Upper lobe of left lung (tissue), 6 donors: ENCODE results near the gene NBR1. TPM values are rescaled to one million over a fixed set of nuclear protein-coding genes. Genes with fewer than 3 reads are reported as not detected.
"Not testable (repeated sequence)": the region's sequence is repeated elsewhere in the genome, so short reads cannot be mapped to it uniquely, and the experiment has no call there.

ENCODE experiments used
- ATAC-seq, 2 donors: fragments of 200-7000 bp; cut with Tn5 transposase; one replicate each; pipeline ENCODE4 v1.9.1; 2022; ENCODE audit warnings: mild to moderate bottlenecking in 2 of 2, moderate library complexity in 2 of 2; ENCODE audit not compliant: low FRiP score in 2 of 2
- DNase-seq, 2 donors: peaks; one replicate each; pipeline ENCODE4 v3.0.0-alpha.2; 2019 to 2020
- H3K27ac ChIP-seq, 4 donors: fragments of 200-600 bp; sonication (generic); one replicate each; pipeline ENCODE4 v1.5.1; 2016 to 2019
- H3K27me3 ChIP-seq, 4 donors: fragments of 200-600 bp; sonication (generic); one replicate each; pipeline ENCODE4 v1.5.1; 2017 to 2019
- H3K36me3 ChIP-seq, 4 donors: fragments of 200-600 bp; sonication (generic); one replicate each; pipeline ENCODE4 v1.5.1; 2016 to 2019
- H3K4me1 ChIP-seq, 4 donors: fragments of 200-600 bp; sonication (generic); one replicate each; pipeline ENCODE4 v1.5.1; 2018 to 2019
- H3K4me3 ChIP-seq, 4 donors: fragments of 200-600 bp; sonication (generic); one replicate each; pipeline ENCODE4 v1.5.1; 2017 to 2019; ENCODE audit warnings: mild to moderate bottlenecking in 2 of 4, moderate library complexity in 1 of 4
- H3K9me3 ChIP-seq, 4 donors: fragments of 200-600 bp; sonication (generic); one replicate each; pipeline ENCODE4 v1.5.1; 2018 to 2019
- CTCF ChIP-seq, 6 experiments: fragments of 450-650 bp in 4 of 6; fragments of 200-600 bp in 2 of 6; sonication (generic) in 2 of 6; IDR thresholded peaks; one replicate each; pipeline ENCODE4 v1.5.1; 2016 to 2019; ENCODE audit warnings: antibody characterized with exemption in 6 of 6
- EP300 ChIP-seq, 4 donors: sonication (generic); formaldehyde crosslinking; IDR thresholded peaks; one replicate each; pipeline ENCODE4 v1.5.1; 2017; ENCODE audit warnings: antibody characterized with exemption in 4 of 4, control low read depth in 2 of 4
- POLR2A ChIP-seq, 4 donors: fragments of 450-650 bp; IDR thresholded peaks; one replicate each; pipeline ENCODE4 v1.5.1; 2016 to 2017; ENCODE audit warnings: antibody characterized with exemption in 4 of 4, mild to moderate bottlenecking in 2 of 4
- POLR2AphosphoS5 ChIP-seq, 2 donors: sonication (generic); formaldehyde crosslinking; IDR thresholded peaks; one replicate each; pipeline ENCODE4 v1.5.1; 2017; ENCODE audit warnings: antibody characterized with exemption in 2 of 2
- WGBS, 2 donors: methylation state at CpG; one replicate each; pipeline ENCODE4 v1.1.5; 2017 to 2018; 5-methylcytosine and 5-hydroxymethylcytosine counted together
- total RNA-seq, 6 donors: library from RNA; depleted of rRNA in 4 of 6; stranded (reverse); fragments of >200 nt in 4 of 6; gene quantifications; one replicate each; pipeline versions ENCODE4 v1.1.0 to v1.2.1, GENCODE V29; 2016 to 2021
- donor health status: DM: no; HTN: no; CAD: no; lungs with moderate emphysema.
- donor health status: DM: no; HTN: yes; CAD: no; lungs with severe emphysema.

Gene NBR1
- 10 to 100 TPM; 52.4 to 95.5 (median 76.5) TPM for total RNA-seq

GRCh38 chr17:43170766-43171585 is at the start of gene NBR1:
Gene NBR1, plus strand, starts transcription at chr17:43171214. Its CDS starts 4,586 bp downstream, at chr17:43175800.
- Histone ChIP-seq H3K4me3 (peak within 1 kb of the TSS; percentile 62 to 86 (median 76)), H3K27me3 (no peaks in the 10 kb centered on the region), H3K4me1 (peaks cover 47 to 57% (median 51%) of the 10 kb centered on the region in 4 donors), H3K36me3 (peaks cover 0 to 4% (median 3%) of the 10 kb centered on the region in 4 donors), H3K27ac (peak within 1 kb of the TSS; percentile 91 to 98 (median 96)), H3K9me3 (no peaks in the 10 kb centered on the region)
- TF ChIP-seq POLR2A (IDR thresholded peaks at IDR 0.05) (peak in 3 of 4 donors; percentile 77 to 91 (median 79)), EP300 (IDR thresholded peaks at IDR 0.05) (no peak), CTCF (IDR thresholded peaks at IDR 0.05) (peak in 2 of 6 experiments; percentile 20 to 36), POLR2AphosphoS5 (IDR thresholded peaks at IDR 0.05) (peak; percentile 88 to 91)
- ATAC-seq (peak; percentile 94 to 96), DNase-seq (peak; percentile 92 to 95)
- WGBS, 2 donors = 0 to 1% methylated on average over 41 of the region's 41 CpGs

GRCh38 chr17:43125133-43125966 is 45.7 kb upstream of the NBR1 start, which contains the start of gene BRCA1:
Gene BRCA1, minus strand, starts transcription at chr17:43125364. Its CDS starts 1,268 bp downstream, at chr17:43124096.
- Histone ChIP-seq H3K4me1 (peaks cover 26 to 46% (median 32%) of the 10 kb centered on the region in 4 donors), H3K4me3 (peak within 1 kb of the TSS; percentile 58 to 77 (median 66)), H3K27ac (peak within 1 kb of the TSS; percentile 79 to 91 (median 84)), H3K36me3 (peaks cover 0 to 5% (median 0%) of the 10 kb centered on the region in 4 donors), H3K27me3 (no peaks in the 10 kb centered on the region), H3K9me3 (no peaks in the 10 kb centered on the region)
- ATAC-seq (peak; percentile 98 to 99), DNase-seq (peak in 1 of 2 donors; percentile 97)
- WGBS, 2 donors = 2 to 3% methylated on average over 34 to 38 of the region's 38 CpGs
- TF ChIP-seq POLR2AphosphoS5 (IDR thresholded peaks at IDR 0.05) (peak; percentile 78 to 83), EP300 (IDR thresholded peaks at IDR 0.05) (no peak), POLR2A (IDR thresholded peaks at IDR 0.05) (peak in 3 of 4 donors; percentile 38 to 73 (median 59)), CTCF (IDR thresholded peaks at IDR 0.05) (peak in 1 of 6 experiments; percentile 11)

- peak in 1 of 2 donors; percentile 15 for ATAC-seq
- Histone ChIP-seq H3K36me3 (peaks cover 0 to 5% (median 0%) of the 10 kb centered on the region in 4 donors), H3K27ac (peak overlapping the region; percentile 79 to 91 (median 84)), H3K27me3 (no peaks in the 10 kb centered on the region), H3K4me3 (peak overlapping the region; percentile 37 to 69 (median 61)), H3K9me3 (no peaks in the 10 kb centered on the region), H3K4me1 (peaks cover 26 to 46% (median 32%) of the 10 kb centered on the region in 4 donors)
- 78 to 80% methylated on average over 53 to 54 of the region's 59 CpGs for WGBS, 2 donors
- peak in 1 of 2 donors; percentile 79 for DNase-seq
- TF ChIP-seq CTCF (IDR thresholded peaks at IDR 0.05) = no peak
- TF ChIP-seq POLR2AphosphoS5 (IDR thresholded peaks at IDR 0.05) = no peak
- TF ChIP-seq EP300 (IDR thresholded peaks at IDR 0.05) = no peak
- TF ChIP-seq POLR2A (IDR thresholded peaks at IDR 0.05) = no peak
These were observed 44.8 kb upstream of the NBR1 start for GRCh38 chr17:43125967-43126910.

GRCh38 chr17:43126911-43127290 is 44.1 kb upstream of the NBR1 start:
- H3K4me3 ChIP-seq = no peak overlapping the region

GRCh38 chr17:43127333-43127876 is 43.6 kb upstream of the NBR1 start:
- H3K4me3 ChIP-seq, H3K36me3 ChIP-seq, H3K27me3 ChIP-seq, ATAC-seq, H3K27ac ChIP-seq, H3K9me3 ChIP-seq, DNase-seq: not testable (repeated sequence)
- H3K4me1 ChIP-seq = peaks cover 26 to 46% (median 32%) of the 10 kb centered on the region in 4 donors
- WGBS, 2 donors = 86 to 93% methylated on average over 6 of the region's 6 CpGs

More at GRCh38 chr17:43126911-43127290, 44.1 kb upstream of the NBR1 start:
- Histone ChIP-seq H3K36me3 (peaks cover 0 to 5% (median 0%) of the 10 kb centered on the region in 4 donors), H3K4me1 (peaks cover 26 to 46% (median 32%) of the 10 kb centered on the region in 4 donors), H3K9me3 (no peaks in the 10 kb centered on the region), H3K27me3 (no peaks in the 10 kb centered on the region), H3K27ac (no peak overlapping the region)
- peak in 1 of 2 donors; percentile 83 for DNase-seq
- TF ChIP-seq POLR2AphosphoS5 (IDR thresholded peaks at IDR 0.05) (no peak), CTCF (IDR thresholded peaks at IDR 0.05) (no peak), POLR2A (IDR thresholded peaks at IDR 0.05) (no peak), EP300 (IDR thresholded peaks at IDR 0.05) (no peak)
- 95 to 96% methylated on average over 13 to 15 of the region's 24 CpGs for WGBS, 2 donors
- no peak for ATAC-seq
